HepG2 (cell line): ENCODE measurements around the gene GUCA1A. TPM values are rescaled to one million over a fixed set of nuclear protein-coding genes. Genes with fewer than 3 reads are reported as not detected.

ENCODE experiments used
- CREM ChIP-seq, 2 experiments: sonication (generic) in 1 of 2; formaldehyde crosslinking in 1 of 2; IDR thresholded peaks; 2 replicates each; pipeline versions ENCODE4 v1.4.0 to v1.6.1; 2016 to 2020; ENCODE audit warnings: antibody characterized with exemption in 1 of 2, mild to moderate bottlenecking in 1 of 2, missing genetic modification reagents in 1 of 2
- DBP ChIP-seq: sonication (generic); formaldehyde crosslinking; IDR thresholded peaks from 2 replicates; pipeline ENCODE4 v1.4.0; 2020; ENCODE audit warnings: missing genetic modification reagents; ENCODE audit errors: not compliant biosample characterization
- HDAC2 ChIP-seq: sonication (generic); formaldehyde crosslinking; IDR thresholded peaks from 2 replicates; pipeline ENCODE4 v1.4.0; 2020; ENCODE audit warnings: missing genetic modification reagents
- HNF4A ChIP-seq: sonication (generic); formaldehyde crosslinking; IDR thresholded peaks from 2 replicates; pipeline ENCODE4 v1.4.0; 2020; ENCODE audit warnings: missing genetic modification reagents
- KDM5A ChIP-seq: fragments of 200-600 bp; sonication (generic); IDR thresholded peaks from 2 replicates; pipeline ENCODE4 v1.7.0; 2018; ENCODE audit warnings: antibody characterized with exemption, mild to moderate bottlenecking, low read length, borderline replicate concordance
- MAFF ChIP-seq: IDR thresholded peaks from 2 replicates; pipeline ENCODE4 v1.6.1; 2011; ENCODE audit warnings: low read depth, low read length, improper control_type of control experiment
- NBN ChIP-seq: fragments of 450-650 bp; conservative IDR thresholded peaks from 2 replicates; pipeline ENCODE4 v1.6.1; 2017
- PHF20 ChIP-seq: sonication (generic); formaldehyde crosslinking; IDR thresholded peaks from 2 replicates; pipeline ENCODE4 v1.5.0; 2020; ENCODE audit warnings: mild to moderate bottlenecking, missing genetic modification reagents
- PHF21A ChIP-seq: sonication (generic); formaldehyde crosslinking; IDR thresholded peaks from 2 replicates; pipeline ENCODE4 v1.5.0; 2020; ENCODE audit warnings: mild to moderate bottlenecking, missing genetic modification reagents
- POLR2G ChIP-seq: fragments of 200-400 bp; formaldehyde crosslinking; IDR thresholded peaks from 2 replicates; pipeline ENCODE4 v1.6.1; 2018; ENCODE audit warnings: mild to moderate bottlenecking, low read depth, low read length, moderate library complexity
- RARA ChIP-seq: IDR thresholded peaks from 2 replicates; pipeline ENCODE4 v1.6.1; 2016; ENCODE audit warnings: missing genetic modification reagents, missing compliant biosample characterization
- RXRA ChIP-seq: sonication (generic); formaldehyde crosslinking; IDR thresholded peaks from 2 replicates; pipeline ENCODE4 v1.5.1; 2020; ENCODE audit warnings: missing genetic modification reagents
- RXRB ChIP-seq: IDR thresholded peaks from 2 replicates; pipeline ENCODE4 v1.6.1; 2016; ENCODE audit warnings: borderline replicate concordance, missing genetic modification reagents, missing compliant biosample characterization
- SALL1 ChIP-seq: sonication (generic); formaldehyde crosslinking; IDR thresholded peaks from 2 replicates; pipeline ENCODE4 v1.8.0; 2022; ENCODE audit warnings: mild to moderate bottlenecking, missing genetic modification reagents
- SAP130 ChIP-seq: IDR thresholded peaks from 2 replicates; pipeline ENCODE4 v1.6.1; 2016; ENCODE audit warnings: low read depth
- XRCC5 ChIP-seq: fragments of 200-400 bp; formaldehyde crosslinking; optimal IDR thresholded peaks from 2 replicates; pipeline ENCODE3; 2017; ENCODE audit warnings: mild to moderate bottlenecking, low read length
- ZBED4 ChIP-seq: sonication (generic); formaldehyde crosslinking; IDR thresholded peaks from 2 replicates; pipeline ENCODE4 v1.4.0; 2020; ENCODE audit warnings: missing genetic modification reagents, borderline replicate concordance
- ZKSCAN5 ChIP-seq: sonication (generic); formaldehyde crosslinking; IDR thresholded peaks from 2 replicates; pipeline ENCODE4 v1.5.1; 2020; ENCODE audit warnings: mild to moderate bottlenecking, missing genetic modification reagents
- ZKSCAN8 ChIP-seq: IDR thresholded peaks from 2 replicates; pipeline ENCODE4 v1.6.1; 2016; ENCODE audit warnings: borderline replicate concordance, missing genetic modification reagents, missing compliant biosample characterization
- ZMYM3 ChIP-seq: sonication (generic); formaldehyde crosslinking; IDR thresholded peaks from 2 replicates; pipeline ENCODE4 v1.5.1; 2020; ENCODE audit warnings: mild to moderate bottlenecking, missing genetic modification reagents
- ZNF101 ChIP-seq: sonication (generic); formaldehyde crosslinking; IDR thresholded peaks from 2 replicates; pipeline ENCODE4 v1.4.0; 2020; ENCODE audit warnings: mild to moderate bottlenecking, low read depth, missing genetic modification reagents, borderline replicate concordance
- ZNF205 ChIP-seq: IDR thresholded peaks from 2 replicates; pipeline ENCODE4 v1.6.1; 2018; ENCODE audit warnings: missing biosample characterization, missing genetic modification reagents
- ZNF292 ChIP-seq: sonication (generic); formaldehyde crosslinking; IDR thresholded peaks from 2 replicates; pipeline ENCODE4 v1.8.1; 2022; ENCODE audit warnings: mild to moderate bottlenecking, low read depth, missing genetic modification reagents, borderline replicate concordance
- ZNF33B ChIP-seq: sonication (generic); formaldehyde crosslinking; IDR thresholded peaks from 2 replicates; pipeline ENCODE4 v1.5.1; 2020; ENCODE audit warnings: mild to moderate bottlenecking, missing genetic modification reagents
- ZNF547 ChIP-seq: sonication (generic); formaldehyde crosslinking; IDR thresholded peaks from 2 replicates; pipeline ENCODE4 v1.5.1; 2020; ENCODE audit warnings: mild to moderate bottlenecking, missing genetic modification reagents
- ZNF580 ChIP-seq: IDR thresholded peaks from 2 replicates; pipeline ENCODE4 v1.6.1; 2016; ENCODE audit warnings: low read depth, borderline replicate concordance
- polyA plus RNA-seq, 8 experiments: library from polyadenylated mRNA; depleted of rRNA in 3 of 8; stranded (reverse) in 7 of 8; unstranded in 1 of 8; fragments of >200 nt; fragmentation: Illumina TruSeq in 4 of 8; extraction: Trizol in 4 of 8; gene quantifications; 2 replicates each; pipeline versions ENCODE4 v1.2.1 to v1.2.3, GENCODE V29; 2011 to 2016; ENCODE audit warnings: low read depth in 4 of 8, missing spikeins in 1 of 8, mixed read lengths in 1 of 8; ENCODE audit not compliant: insufficient read depth in 1 of 8
- total RNA-seq, 5 experiments: library from RNA; depleted of rRNA; stranded (reverse); fragments of >200 nt; fragmentation: Illumina TruSeq; extraction: Trizol; gene quantifications; 2 replicates each; pipeline ENCODE4 v1.2.3, GENCODE V29; 2016; ENCODE audit warnings: low read depth in 1 of 5

Gene GUCA1A
- total and polyA plus RNA-seq, 2 of the 13 experiments (the other 11 are each of a cell fraction or from before 2014, with no cell fraction given) = not detected

GRCh38 chr6:42226645-42227143 lies 53.5 kb downstream of the GUCA1A start (continued):
- TF ChIP-seq RXRA (CRISPR knock-in tag) (peak; percentile 89; the same call in 1 of the 2 replicates), SAP130 (CRISPR knock-in tag) (peak; percentile 52), ZNF205 (CRISPR knock-in tag) (0 out of 2 replicates have a peak, but pooled peaks have one; percentile 37), KDM5A (no peak), NBN (no peak), POLR2G (0 out of 2 replicates have a peak, but pooled peaks have one; percentile 26), MAFF (peak; percentile 30), XRCC5 (peak; percentile 33), ZNF101 (CRISPR knock-in tag) (no peak), RXRB (CRISPR knock-in tag) (peak; percentile 76; the same call in 1 of the 2 replicates), ZKSCAN8 (CRISPR knock-in tag) (0 out of 2 replicates have a peak, but pooled peaks have one; percentile 14), PHF21A (CRISPR knock-in tag) (peak; percentile 30; the same call in 1 of the 2 replicates), ZNF33B (CRISPR knock-in tag) (no peak), ZKSCAN5 (CRISPR knock-in tag) (0 out of 2 replicates have a peak, but pooled peaks have one; percentile 21), ZNF547 (no peak), SALL1 (CRISPR knock-in tag) (peak; percentile 18; the same call in 1 of the 2 replicates), RARA (CRISPR knock-in tag) (peak; percentile 70), HDAC2 (CRISPR knock-in tag) (no peak), DBP (CRISPR knock-in tag) (no peak), PHF20 (CRISPR knock-in tag) (no peak), ZNF580 (CRISPR knock-in tag) (0 out of 2 replicates have a peak, but pooled peaks have one; percentile 35), CREM (IDR thresholded peaks at IDR 0.05) (no peak), CREM (CRISPR knock-in tag; IDR thresholded peaks at IDR 0.05) (no peak), ZBED4 (CRISPR knock-in tag) (no peak), HNF4A (CRISPR knock-in tag) (peak; percentile 17; the same call in 1 of the 2 replicates), ZMYM3 (CRISPR knock-in tag) (peak; percentile 47; the same call in 1 of the 2 replicates), ZNF292 (CRISPR knock-in tag) (peak; percentile 42; the same call in 1 of the 2 replicates)
